ENCODE measurements around the gene NAPSA.
A peak's percentile ranks its signal among the peaks of the same experiment; 100 is the strongest.

The NAPSA gene

DNA sequence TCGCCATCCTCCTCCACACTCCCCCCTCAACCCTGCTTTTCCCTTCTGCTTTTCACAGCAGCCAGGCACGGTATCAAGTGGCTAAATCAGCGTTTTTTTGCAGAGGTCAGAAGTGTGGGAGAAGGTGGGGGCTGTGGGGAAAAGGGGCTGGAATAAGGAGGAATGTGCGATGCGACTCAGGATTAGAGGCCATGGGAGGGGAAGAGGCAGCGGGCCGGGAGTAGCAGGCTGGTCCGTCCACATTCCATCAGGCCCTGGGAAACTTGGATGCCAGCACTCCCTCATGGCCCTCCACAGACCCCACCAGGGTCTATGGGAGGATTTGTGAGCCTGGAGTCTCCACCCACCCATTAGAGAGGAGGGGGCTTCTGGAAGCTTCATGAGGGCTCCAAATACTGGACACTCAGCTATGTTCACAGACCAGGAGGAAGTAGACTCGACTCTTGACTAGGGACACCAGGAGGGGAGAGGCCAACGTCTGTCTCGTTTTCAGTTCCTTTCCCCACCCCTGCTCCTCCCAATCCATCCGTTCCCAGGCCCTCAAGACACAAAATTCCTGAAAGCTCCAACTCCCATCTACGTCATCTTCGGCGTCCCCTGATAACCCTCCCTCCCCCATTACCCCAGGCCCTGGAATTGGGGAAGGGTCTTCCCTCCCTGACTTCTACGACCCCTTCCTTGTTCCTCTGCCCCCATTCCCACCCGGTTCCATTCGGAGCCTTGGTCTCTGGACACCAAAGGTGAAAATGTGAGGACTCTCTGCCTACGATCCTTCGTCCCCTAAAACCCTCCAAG is 33.0 kb downstream of the NAPSA start:
- H2BK120ac ChIP-seq (ENCODE audit: insufficient read depth, low read length, poor library complexity), result peak overlapping the region; percentile 99
- peak overlapping the region; percentile 79 for H2AFZ ChIP-seq (ENCODE audit: insufficient read depth, low read length, poor library complexity)
- H3K27ac ChIP-seq (ENCODE audit: low read depth, low read length), result peak overlapping the region; percentile 100
- peaks cover 15 to 23% of the 10 kb centered on the region in 2 experiments for H3K4me1 ChIP-seq (ENCODE audit: control insufficient read depth in 1 of 2, insufficient read depth in 2 of 2, low read length in 2 of 2)
- H3K27me3 ChIP-seq (ENCODE audit: insufficient read depth, low read length), result no peaks in the 10 kb centered on the region
- H3K9ac ChIP-seq (ENCODE audit: low read length), result peak overlapping the region; percentile 90
- peak; percentile 89 to 91 for DNase-seq
- H2BK5ac ChIP-seq (ENCODE audit: low read depth, low read length, poor library complexity), result peak overlapping the region; percentile 99
- H2BK12ac ChIP-seq (ENCODE audit: low read length), result peak overlapping the region; percentile 84
- no CpG with 5 or more reads among the region's 20 CpGs for WGBS (ENCODE audit: extremely low coverage, insufficient coverage, insufficient read length)
- peak overlapping the region; percentile 60 for H3K4me2 ChIP-seq (ENCODE audit: low read length)
- peak overlapping the region; percentile 89 for H4K12ac ChIP-seq (ENCODE audit: low read depth, low read length)
- peak overlapping the region; percentile 99 for H3K18ac ChIP-seq (ENCODE audit: low read length)
- H3K79me2 ChIP-seq (ENCODE audit: control insufficient read depth, insufficient read depth, low read length, poor library complexity), result peaks cover 25% of the 10 kb centered on the region
- peak overlapping the region; percentile 97 for H3K14ac ChIP-seq (ENCODE audit: low read length)
- peak overlapping the region; percentile 91 for H3K4ac ChIP-seq (ENCODE audit: low read depth, low read length)
- H3K79me1 ChIP-seq (ENCODE audit: low read length), result peaks cover 46% of the 10 kb centered on the region
- peak overlapping the region; percentile 96 for H2AK5ac ChIP-seq (ENCODE audit: low read length)
- peaks cover 2% of the 10 kb centered on the region for H3K9me3 ChIP-seq (ENCODE audit: insufficient read depth, low read depth, low read length)
- peak overlapping the region; percentile 70 for H3K4me3 ChIP-seq (ENCODE audit: low read depth, low read length)
- peak overlapping the region; percentile 100 for H4K91ac ChIP-seq (ENCODE audit: low read depth, low read length)
- peaks cover 0 to 2% of the 10 kb centered on the region in 2 experiments for H3K36me3 ChIP-seq (ENCODE audit: control insufficient read depth in 1 of 2, insufficient read depth in 2 of 2, low read length in 2 of 2)
- H4K8ac ChIP-seq (ENCODE audit: low read depth, low read length), result peak overlapping the region; percentile 89
- H3K23ac ChIP-seq (ENCODE audit: low read length), result no peak overlapping the region

DNA sequence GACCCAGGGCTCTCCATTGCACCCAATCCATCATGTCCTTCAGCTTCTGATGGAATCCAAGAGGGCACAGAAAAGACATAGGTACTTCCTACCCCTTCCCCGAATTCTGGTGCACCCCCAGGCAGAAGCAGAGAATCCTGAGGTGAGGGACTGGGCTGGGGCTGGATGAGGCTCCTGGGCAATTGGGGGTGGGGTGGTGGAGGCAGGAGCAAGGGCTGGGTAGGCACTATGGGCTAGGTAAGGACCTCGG is 33.5 kb downstream of the NAPSA start:
- H3K27me3 ChIP-seq (ENCODE audit: insufficient read depth, low read length), result no peaks in the 10 kb centered on the region
- H3K9ac ChIP-seq (ENCODE audit: low read length), result peak overlapping the region; percentile 80
- peak overlapping the region; percentile 88 for H3K18ac ChIP-seq (ENCODE audit: low read length)
- peak overlapping the region; percentile 87 for H3K4ac ChIP-seq (ENCODE audit: low read depth, low read length)
- H4K91ac ChIP-seq (ENCODE audit: low read depth, low read length), result peak overlapping the region; percentile 100
- H2BK12ac ChIP-seq (ENCODE audit: low read length), result peak overlapping the region; percentile 65
- peaks cover 16 to 29% of the 10 kb centered on the region in 2 experiments for H3K4me1 ChIP-seq (ENCODE audit: control insufficient read depth in 1 of 2, insufficient read depth in 2 of 2, low read length in 2 of 2)
- peaks cover 0 to 2% of the 10 kb centered on the region in 2 experiments for H3K36me3 ChIP-seq (ENCODE audit: control insufficient read depth in 1 of 2, insufficient read depth in 2 of 2, low read length in 2 of 2)
- H3K4me2 ChIP-seq (ENCODE audit: low read length), result peak overlapping the region; percentile 60
- peak overlapping the region; percentile 75 for H2AK5ac ChIP-seq (ENCODE audit: low read length)
- H3K14ac ChIP-seq (ENCODE audit: low read length), result peak overlapping the region; percentile 93
- H3K23ac ChIP-seq (ENCODE audit: low read length), result no peak overlapping the region
- peaks cover 25% of the 10 kb centered on the region for H3K79me2 ChIP-seq (ENCODE audit: control insufficient read depth, insufficient read depth, low read length, poor library complexity)
- H4K12ac ChIP-seq (ENCODE audit: low read depth, low read length), result peak overlapping the region; percentile 63
- peak overlapping the region; percentile 84 for H2BK120ac ChIP-seq (ENCODE audit: insufficient read depth, low read length, poor library complexity)
- H2BK5ac ChIP-seq (ENCODE audit: low read depth, low read length, poor library complexity), result peak overlapping the region; percentile 99
- peak overlapping the region; percentile 100 for H3K27ac ChIP-seq (ENCODE audit: low read depth, low read length)
- peaks cover 2% of the 10 kb centered on the region for H3K9me3 ChIP-seq (ENCODE audit: insufficient read depth, low read depth, low read length)
- no peak for DNase-seq
- H3K4me3 ChIP-seq (ENCODE audit: low read depth, low read length), result peak overlapping the region; percentile 66
- WGBS (ENCODE audit: extremely low coverage, insufficient coverage, insufficient read length), result no CpG with 5 or more reads among the region's 2 CpGs
- H2AFZ ChIP-seq (ENCODE audit: insufficient read depth, low read length, poor library complexity), result no peak overlapping the region
- peaks cover 46% of the 10 kb centered on the region for H3K79me1 ChIP-seq (ENCODE audit: low read length)
- peak overlapping the region; percentile 82 for H4K8ac ChIP-seq (ENCODE audit: low read depth, low read length)

DNA sequence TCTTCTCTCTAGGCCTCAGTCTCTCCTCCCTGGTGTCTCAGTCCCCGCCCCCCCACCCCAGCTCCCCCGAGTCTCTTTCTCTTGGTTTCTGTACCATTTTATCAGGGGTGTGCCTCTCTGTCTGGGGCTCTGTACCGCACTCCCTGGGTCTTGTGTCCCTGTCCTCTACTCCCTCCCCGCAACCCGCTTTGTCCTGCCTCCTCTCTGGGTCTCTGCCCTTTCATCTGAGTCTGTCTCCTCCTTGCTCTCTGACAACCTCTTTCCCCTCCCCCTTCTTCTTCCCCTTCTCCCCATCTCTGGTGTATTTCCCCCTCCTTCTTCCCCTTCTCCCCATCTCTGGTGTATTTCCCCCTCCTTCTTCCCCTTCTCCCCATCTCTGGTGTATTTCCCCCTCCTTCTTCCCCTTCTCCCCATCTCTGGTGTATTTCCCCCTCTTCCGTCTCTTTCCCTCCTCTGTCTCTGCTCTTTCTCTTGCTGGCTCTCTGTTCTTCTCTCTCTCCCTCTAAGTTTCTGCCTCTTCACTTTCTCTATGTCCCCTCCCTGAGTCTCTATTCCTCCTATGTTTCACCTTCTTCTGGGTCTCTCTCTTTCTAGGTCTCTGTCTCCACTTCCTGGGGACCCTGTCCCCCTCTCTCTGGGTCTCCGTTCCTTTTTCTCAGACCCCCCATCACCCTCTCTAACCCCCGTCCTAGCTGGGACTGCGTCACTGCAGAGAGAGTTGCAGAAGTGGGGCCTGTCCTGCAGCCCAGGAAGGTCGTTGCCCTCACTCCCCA is 34.0 kb downstream of the NAPSA start:
- H3K79me1 ChIP-seq (ENCODE audit: low read length), result peaks cover 46% of the 10 kb centered on the region
- no peak for DNase-seq
- H3K27ac ChIP-seq (ENCODE audit: low read depth, low read length), result peak overlapping the region; percentile 100
- peaks cover 16 to 30% of the 10 kb centered on the region in 2 experiments for H3K4me1 ChIP-seq (ENCODE audit: control insufficient read depth in 1 of 2, insufficient read depth in 2 of 2, low read length in 2 of 2)
- H3K14ac ChIP-seq (ENCODE audit: low read length), result peak overlapping the region; percentile 93
- peak overlapping the region; percentile 63 for H4K12ac ChIP-seq (ENCODE audit: low read depth, low read length)
- H3K4me3 ChIP-seq (ENCODE audit: low read depth, low read length), result peak overlapping the region; percentile 66
- H4K8ac ChIP-seq (ENCODE audit: low read depth, low read length), result peak overlapping the region; percentile 82
- peaks cover 25% of the 10 kb centered on the region for H3K79me2 ChIP-seq (ENCODE audit: control insufficient read depth, insufficient read depth, low read length, poor library complexity)
- H3K4me2 ChIP-seq (ENCODE audit: low read length), result peak overlapping the region; percentile 60
- H2AFZ ChIP-seq (ENCODE audit: insufficient read depth, low read length, poor library complexity), result no peak overlapping the region
- H2BK12ac ChIP-seq (ENCODE audit: low read length), result peak overlapping the region; percentile 65
- H3K18ac ChIP-seq (ENCODE audit: low read length), result peak overlapping the region; percentile 88
- peak overlapping the region; percentile 75 for H2AK5ac ChIP-seq (ENCODE audit: low read length)
- peak overlapping the region; percentile 80 for H3K9ac ChIP-seq (ENCODE audit: low read length)
- WGBS (ENCODE audit: extremely low coverage, insufficient coverage, insufficient read length), result no CpG with 5 or more reads among the region's 10 CpGs
- peak overlapping the region; percentile 100 for H4K91ac ChIP-seq (ENCODE audit: low read depth, low read length)
- peaks cover 2% of the 10 kb centered on the region for H3K9me3 ChIP-seq (ENCODE audit: insufficient read depth, low read depth, low read length)
- H2BK5ac ChIP-seq (ENCODE audit: low read depth, low read length, poor library complexity), result peak overlapping the region; percentile 99
- H3K27me3 ChIP-seq (ENCODE audit: insufficient read depth, low read length), result no peaks in the 10 kb centered on the region
- no peaks in the 10 kb centered on the region for H3K36me3 ChIP-seq (ENCODE audit: control insufficient read depth in 1 of 2, insufficient read depth in 2 of 2, low read length in 2 of 2)
- H3K23ac ChIP-seq (ENCODE audit: low read length), result no peak overlapping the region
- peak overlapping the region; percentile 87 for H3K4ac ChIP-seq (ENCODE audit: low read depth, low read length)
- peak overlapping the region; percentile 84 for H2BK120ac ChIP-seq (ENCODE audit: insufficient read depth, low read length, poor library complexity)

DNA sequence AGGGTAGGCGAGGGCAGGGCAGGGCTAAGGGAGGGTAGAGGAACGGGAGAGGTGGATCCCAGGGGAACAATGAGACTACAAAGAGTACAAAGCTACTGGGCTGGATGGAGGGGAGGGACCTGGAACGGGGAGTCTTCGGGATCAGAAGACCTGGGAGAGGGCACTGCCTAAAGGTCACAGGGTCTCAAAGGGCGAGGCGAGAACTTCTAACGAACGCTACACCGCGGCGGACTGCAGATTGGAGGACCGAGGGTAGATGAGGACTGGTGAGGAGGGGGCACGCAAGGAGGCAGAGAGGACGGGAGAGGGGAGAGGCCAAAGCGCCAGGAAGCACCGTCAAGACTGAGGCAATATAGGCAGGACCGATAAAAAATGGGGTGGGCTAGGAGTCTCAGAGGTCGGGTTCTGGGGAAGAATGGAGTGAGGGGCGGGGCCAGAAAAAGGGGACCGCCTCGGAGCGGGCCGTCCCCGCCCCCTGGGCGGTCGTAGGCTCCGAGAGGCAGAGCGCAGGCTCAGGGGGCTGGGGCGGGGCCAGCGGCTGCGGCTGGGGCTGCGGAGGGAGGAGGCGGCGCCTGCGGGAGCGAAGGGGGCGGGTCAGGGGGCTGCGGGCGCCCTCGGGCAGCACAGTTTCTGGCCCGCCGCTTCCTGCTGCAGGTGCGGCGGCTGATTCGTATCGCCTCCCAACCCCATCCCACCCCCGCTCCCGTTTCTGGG is 34.9 kb downstream of the NAPSA start:
- no CpG with 5 or more reads among the region's 48 CpGs for WGBS (ENCODE audit: extremely low coverage, insufficient coverage, insufficient read length)
- Histone ChIP-seq H4K8ac (ENCODE audit: low read depth, low read length) (peak overlapping the region; percentile 79), H3K9ac (ENCODE audit: low read length) (peak overlapping the region; percentile 84), H3K4me1 (ENCODE audit: control insufficient read depth in 1 of 2, insufficient read depth in 2 of 2, low read length in 2 of 2) (peaks cover 19 to 35% of the 10 kb centered on the region in 2 experiments), H2BK12ac (ENCODE audit: low read length) (no peak overlapping the region), H3K4me2 (ENCODE audit: low read length) (peak overlapping the region; percentile 65), H3K79me2 (ENCODE audit: control insufficient read depth, insufficient read depth, low read length, poor library complexity) (peaks cover 25% of the 10 kb centered on the region), H2AFZ (ENCODE audit: insufficient read depth, low read length, poor library complexity) (peak overlapping the region; percentile 12), H3K23ac (ENCODE audit: low read length) (no peak overlapping the region), H3K14ac (ENCODE audit: low read length) (peak overlapping the region; percentile 58), H3K27me3 (ENCODE audit: insufficient read depth, low read length) (no peaks in the 10 kb centered on the region), H4K91ac (ENCODE audit: low read depth, low read length) (peak overlapping the region; percentile 59), H3K79me1 (ENCODE audit: low read length) (peaks cover 46% of the 10 kb centered on the region), H3K18ac (ENCODE audit: low read length) (peak overlapping the region; percentile 62), H4K12ac (ENCODE audit: low read depth, low read length) (peak overlapping the region; percentile 24), H2AK5ac (ENCODE audit: low read length) (peak overlapping the region; percentile 67), H3K36me3 (ENCODE audit: control insufficient read depth in 1 of 2, insufficient read depth in 2 of 2, low read length in 2 of 2) (no peaks in the 10 kb centered on the region), H3K4me3 (ENCODE audit: low read depth, low read length) (peak overlapping the region; percentile 83), H2BK120ac (ENCODE audit: insufficient read depth, low read length, poor library complexity) (peak overlapping the region; percentile 16), H3K4ac (ENCODE audit: low read depth, low read length) (peak overlapping the region; percentile 3), H2BK5ac (ENCODE audit: low read depth, low read length, poor library complexity) (peak overlapping the region; percentile 68), H3K9me3 (ENCODE audit: insufficient read depth, low read depth, low read length) (peaks cover 2% of the 10 kb centered on the region), H3K27ac (ENCODE audit: low read depth, low read length) (peak overlapping the region; percentile 100)
- peak; percentile 88 to 89 for DNase-seq

Measured in trophoblast cell (in vitro differentiated cells and primary cell).